MM.1S (cell line): ENCODE measurements around the gene TMIGD2.

Experiments used
- DNase-seq: peaks from one replicate; pipeline ENCODE4 v3.0.0-alpha.2; 2015
- H2AFZ ChIP-seq: fragments of 300-600 bp; sonication (generic); 2 replicates; pipeline ENCODE4 v1.6.0; 2016; ENCODE audit warnings: antibody characterized with exemption, low read length
- H3F3A ChIP-seq: fragments of 300-600 bp; sonication (generic); 2 replicates; pipeline ENCODE4 v1.6.1; 2016; ENCODE audit warnings: mild to moderate bottlenecking, antibody characterized with exemption, low read length, moderate library complexity, mixed read lengths; ENCODE audit not compliant: insufficient read depth
- H3K27ac ChIP-seq: fragments of 300-600 bp; sonication (generic); 2 replicates; pipeline ENCODE4 v1.5.1; 2016; ENCODE audit warnings: mild to moderate bottlenecking, low read length
- H3K27me3 ChIP-seq: fragments of 300-600 bp; sonication (generic); replicated peaks from 2 replicates; pipeline ENCODE4 v1.6.0; 2016; ENCODE audit warnings: low read length; ENCODE audit not compliant: insufficient read depth
- H3K36me3 ChIP-seq: fragments of 300-600 bp; sonication (generic); replicated peaks from 2 replicates; pipeline ENCODE4 v1.6.1; 2016; ENCODE audit warnings: mild to moderate bottlenecking, low read length, mixed read lengths; ENCODE audit not compliant: insufficient read depth
- H3K4me1 ChIP-seq: fragments of 300-600 bp; sonication (generic); 2 replicates; pipeline ENCODE4 v1.6.1; 2016; ENCODE audit warnings: low read length, mixed read lengths
- H3K4me2 ChIP-seq: fragments of 300-600 bp; sonication (generic); 2 replicates; pipeline ENCODE4 v1.6.0; 2016; ENCODE audit warnings: low read depth, low read length
- H3K4me3 ChIP-seq: fragments of 300-600 bp; sonication (generic); 2 replicates; pipeline ENCODE4 v1.5.1; 2016; ENCODE audit warnings: low read length, mixed read lengths
- H3K79me2 ChIP-seq: fragments of 300-600 bp; sonication (generic); 2 replicates; pipeline ENCODE4 v1.6.1; 2016; ENCODE audit warnings: mixed run types, low read length, mixed read lengths
- H3K9ac ChIP-seq: fragments of 300-600 bp; sonication (generic); 2 replicates; pipeline ENCODE4 v1.6.1; 2016; ENCODE audit warnings: low read length, mixed read lengths
- H3K9me2 ChIP-seq: fragments of 300-600 bp; sonication (generic); replicated peaks from 2 replicates; pipeline ENCODE4 v1.6.1; 2016; ENCODE audit warnings: mild to moderate bottlenecking, low read length, mixed read lengths; ENCODE audit not compliant: insufficient read depth
- H3K9me3 ChIP-seq: fragments of 300-600 bp; sonication (generic); replicated peaks from 2 replicates; pipeline ENCODE4 v1.6.1; 2016; ENCODE audit warnings: mild to moderate bottlenecking, low read length, mixed read lengths; ENCODE audit not compliant: insufficient read depth
- H4K20me1 ChIP-seq: fragments of 300-600 bp; sonication (generic); 2 replicates; pipeline ENCODE4 v1.6.1; 2016; ENCODE audit warnings: mild to moderate bottlenecking, low read length, moderate library complexity, mixed read lengths; ENCODE audit not compliant: insufficient read depth
- CTCF ChIP-seq: fragments of 300-600 bp; sonication (generic); IDR thresholded peaks from 2 replicates; pipeline ENCODE4 v1.5.1; 2016; ENCODE audit warnings: antibody characterized with exemption, low read length, mixed read lengths
- EZH2 ChIP-seq: fragments of 300-600 bp; sonication (generic); optimal IDR thresholded peaks from 2 replicates; pipeline ENCODE3; 2017; ENCODE audit warnings: low read depth, mild to moderate bottlenecking, antibody characterized with exemption, low read length, mixed read lengths
- EZH2phosphoT487 ChIP-seq: fragments of 300-600 bp; sonication (generic); IDR thresholded peaks from 2 replicates; pipeline ENCODE4 v1.6.1; 2018; ENCODE audit warnings: antibody characterized with exemption, low read length

TMIGD2 gene

GRCh38 chr19:4268816-4269430 lies 33.3 kb downstream of the TMIGD2 start:
- Histone ChIP-seq H3K36me3 (0 out of 2 replicates have a peak, but pooled peaks cover 5% of the 10 kb centered on the region), H2AFZ (no peak overlapping the region), H3K9me2 (no peaks in the 10 kb centered on the region), H3F3A (no peaks in the 10 kb centered on the region), H3K27ac (no peak overlapping the region), H3K27me3 (no peaks in the 10 kb centered on the region), H3K4me3 (no peak overlapping the region), H4K20me1 (no peaks in the 10 kb centered on the region), H3K79me2 (no peaks in the 10 kb centered on the region), H3K9me3 (no peaks in the 10 kb centered on the region), H3K9ac (no peak overlapping the region), H3K4me1 (no peaks in the 10 kb centered on the region), H3K4me2 (no peak overlapping the region)
- DNase-seq, result no peak
- no peak for TF ChIP-seq CTCF
- no peak for TF ChIP-seq EZH2
- TF ChIP-seq EZH2phosphoT487, result no peak

GRCh38 chr19:4267901-4268815 lies 34.0 kb downstream of the TMIGD2 start:
- TF ChIP-seq EZH2 (no peak), EZH2phosphoT487 (no peak), CTCF (no peak)
- H3K27me3 ChIP-seq, result no peaks in the 10 kb centered on the region
- H4K20me1 ChIP-seq, result no peaks in the 10 kb centered on the region
- H3K4me2 ChIP-seq, result no peak overlapping the region
- no peak overlapping the region for H3K9ac ChIP-seq
- no peaks in the 10 kb centered on the region for H3K79me2 ChIP-seq
- H2AFZ ChIP-seq, result no peak overlapping the region
- H3K4me1 ChIP-seq, result no peaks in the 10 kb centered on the region
- DNase-seq, result no peak
- no peak overlapping the region for H3K4me3 ChIP-seq
- H3K36me3 ChIP-seq, result 0 out of 2 replicates have a peak, but pooled peaks cover 5% of the 10 kb centered on the region
- no peak overlapping the region for H3K27ac ChIP-seq
- no peaks in the 10 kb centered on the region for H3F3A ChIP-seq
- H3K9me3 ChIP-seq, result no peaks in the 10 kb centered on the region
- H3K9me2 ChIP-seq, result no peaks in the 10 kb centered on the region

GRCh38 chr19:4267101-4267900 lies 34.9 kb downstream of the TMIGD2 start:
- Histone ChIP-seq H3K27me3 (no peaks in the 10 kb centered on the region), H3K4me1 (no peaks in the 10 kb centered on the region), H3K9me3 (no peaks in the 10 kb centered on the region), H2AFZ (no peak overlapping the region), H3K4me3 (no peak overlapping the region), H3K9ac (no peak overlapping the region), H3F3A (no peaks in the 10 kb centered on the region), H3K27ac (no peak overlapping the region), H3K4me2 (no peak overlapping the region), H3K79me2 (no peaks in the 10 kb centered on the region), H3K36me3 (0 out of 2 replicates have a peak, but pooled peaks cover 5% of the 10 kb centered on the region), H3K9me2 (no peaks in the 10 kb centered on the region), H4K20me1 (no peaks in the 10 kb centered on the region)
- DNase-seq, result peak; percentile 64
- TF ChIP-seq EZH2, result no peak
- TF ChIP-seq CTCF, result peak; percentile 78
- no peak for TF ChIP-seq EZH2phosphoT487
